ENCODE data around the gene TMTC1. TPM values are rescaled to one million over a fixed set of nuclear protein-coding genes. Genes with fewer than 3 reads are reported as not detected.

Gene TMTC1
- total and polyA plus RNA-seq, 2 experiments from 2014 or later, result 4.8 to 24.3 TPM

- H3K27ac Mint-ChIP-seq, result no peak overlapping the region
- H3K27me3 ChIP-seq (ENCODE audit: insufficient read depth), result no peaks in the 10 kb centered on the region
- H3K79me2 ChIP-seq (replicated peaks; ENCODE audit: insufficient read depth), result no peaks in the 10 kb centered on the region
- no peaks in the 10 kb centered on the region for H3K9me3 Mint-ChIP-seq
- H3K36me3 Mint-ChIP-seq (ENCODE audit: low read depth), result peaks cover 10% of the 10 kb centered on the region; the same call in 2 of the 3 replicates
- H3F3A ChIP-seq (replicated peaks; ENCODE audit: low read depth), result no peaks in the 10 kb centered on the region
- no peak overlapping the region for H3K4me2 ChIP-seq
- no peak overlapping the region for H3K4me3 ChIP-seq
- no peaks in the 10 kb centered on the region for H3K4me1 ChIP-seq (ENCODE audit: insufficient read depth)
- H3K36me3 ChIP-seq (ENCODE audit: insufficient read depth), result no peaks in the 10 kb centered on the region
- H3K4me3 Mint-ChIP-seq, result no peak overlapping the region
- ATAC-seq, result no peak
- no peak overlapping the region for H2AFZ ChIP-seq
- H3K9me2 ChIP-seq (ENCODE audit: insufficient read depth), result no peaks in the 10 kb centered on the region
- DNase-seq (ENCODE audit: low spot score), result no peak
- H3K27me3 Mint-ChIP-seq (ENCODE audit: insufficient read depth, low read depth, poor library complexity), result peaks cover 4% of the 10 kb centered on the region
- TF ChIP-seq CREB1 (CRISPR knock-in tag; IDR thresholded peaks at IDR 0.05; ENCODE audit: low read depth) (no peak), EZH2 (IDR thresholded peaks at IDR 0.05; ENCODE audit: low read depth, unreplicated experiment) (no peak), ZNF114 (CRISPR knock-in tag; IDR thresholded peaks at IDR 0.05) (no peak), ZNF331 (CRISPR knock-in tag; IDR thresholded peaks at IDR 0.05; ENCODE audit: low read depth) (no peak), NANOG (IDR thresholded peaks at IDR 0.05; ENCODE audit: borderline replicate concordance) (no peak), JUNB (IDR thresholded peaks at IDR 0.05; ENCODE audit: unreplicated experiment) (no peak), CTCF (conservative IDR thresholded peaks at IDR 0.05; ENCODE audit: low read depth in 2 of 2) (no peak), REST (IDR thresholded peaks at IDR 0.05; ENCODE audit: unreplicated experiment) (no peak), POLR2AphosphoS5 (IDR thresholded peaks at IDR 0.05; ENCODE audit: low read depth) (no peak), STAT1 (IDR thresholded peaks at IDR 0.05; ENCODE audit: unreplicated experiment) (no peak), EZH2phosphoT487 (IDR thresholded peaks at IDR 0.05; ENCODE audit: unreplicated experiment) (no peak), ZNF462 (CRISPR knock-in tag; IDR thresholded peaks at IDR 0.05) (no peak)
- TF ChIP-seq, protein P1, sequence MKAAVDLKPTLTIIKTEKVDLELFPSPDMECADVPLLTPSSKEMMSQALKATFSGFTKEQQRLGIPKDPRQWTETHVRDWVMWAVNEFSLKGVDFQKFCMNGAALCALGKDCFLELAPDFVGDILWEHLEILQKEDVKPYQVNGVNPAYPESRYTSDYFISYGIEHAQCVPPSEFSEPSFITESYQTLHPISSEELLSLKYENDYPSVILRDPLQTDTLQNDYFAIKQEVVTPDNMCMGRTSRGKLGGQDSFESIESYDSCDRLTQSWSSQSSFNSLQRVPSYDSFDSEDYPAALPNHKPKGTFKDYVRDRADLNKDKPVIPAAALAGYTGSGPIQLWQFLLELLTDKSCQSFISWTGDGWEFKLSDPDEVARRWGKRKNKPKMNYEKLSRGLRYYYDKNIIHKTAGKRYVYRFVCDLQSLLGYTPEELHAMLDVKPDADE (IDR thresholded peaks at IDR 0.05), result no peak
- H4K20me1 ChIP-seq (replicated peaks; ENCODE audit: insufficient read depth), result no peaks in the 10 kb centered on the region
- peaks cover 7% of the 10 kb centered on the region for H3K4me1 Mint-ChIP-seq
- H3K27ac ChIP-seq (ENCODE audit: low read depth), result no peak overlapping the region
Observed at GRCh38 chr12:29509503-29509902, 274.2 kb downstream of the TMTC1 start.
